HG03432 (cell line): Measurements from ENCODE around the gene RETREG3.
"Not testable (repeated sequence)": the region's sequence is repeated elsewhere in the genome, so short reads cannot be mapped to it uniquely, and the experiment has no call there.

Source experiments
- ATAC-seq: cut with Tn5 transposase; IDR thresholded peaks from one replicate; pipeline ENCODE4 v1.9.1; 2021; ENCODE audit warnings: mild to moderate bottlenecking, moderate library complexity; ENCODE audit not compliant: unreplicated experiment

The RETREG3 gene

DNA sequence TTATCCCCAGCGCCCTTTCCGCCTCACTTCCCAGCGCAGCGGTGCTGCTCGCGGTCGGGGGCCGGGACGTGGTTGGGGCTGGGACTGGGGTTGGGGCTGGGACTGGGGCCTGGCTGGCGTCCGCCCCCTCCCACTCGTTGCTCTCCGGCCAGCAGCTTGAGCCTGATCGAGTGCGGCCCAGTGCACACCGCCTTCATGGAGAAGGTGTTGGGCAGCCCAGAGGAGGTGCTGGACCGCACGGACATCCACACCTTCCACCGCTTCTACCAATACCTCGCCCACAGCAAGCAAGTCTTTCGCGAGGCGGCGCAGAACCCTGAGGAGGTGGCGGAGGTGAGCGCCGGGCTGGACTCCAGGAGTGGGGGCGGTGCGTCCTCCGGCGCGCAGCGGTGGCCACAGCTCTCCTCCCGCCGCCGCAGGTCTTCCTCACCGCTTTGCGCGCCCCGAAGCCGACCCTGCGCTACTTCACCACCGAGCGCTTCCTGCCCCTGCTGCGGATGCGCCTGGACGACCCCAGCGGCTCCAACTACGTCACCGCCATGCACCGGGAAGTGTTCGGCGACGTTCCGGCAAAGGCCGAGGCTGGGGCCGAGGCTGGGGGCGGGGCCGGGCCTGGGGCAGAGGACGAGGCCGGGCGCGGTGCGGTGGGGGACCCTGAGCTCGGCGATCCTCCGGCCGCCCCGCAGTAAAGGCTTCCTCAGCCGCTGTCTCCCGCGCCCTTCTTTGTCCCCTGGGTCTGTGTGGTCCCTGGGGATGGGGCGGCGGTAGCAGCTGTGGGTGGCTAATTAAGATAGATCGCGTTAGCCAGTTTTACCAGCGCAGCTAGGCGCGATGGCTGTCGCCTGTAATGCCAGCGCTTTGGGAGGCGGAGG, 54.7 kb downstream of the RETREG3 start:
- ATAC-seq, result peak; percentile 85

DNA sequence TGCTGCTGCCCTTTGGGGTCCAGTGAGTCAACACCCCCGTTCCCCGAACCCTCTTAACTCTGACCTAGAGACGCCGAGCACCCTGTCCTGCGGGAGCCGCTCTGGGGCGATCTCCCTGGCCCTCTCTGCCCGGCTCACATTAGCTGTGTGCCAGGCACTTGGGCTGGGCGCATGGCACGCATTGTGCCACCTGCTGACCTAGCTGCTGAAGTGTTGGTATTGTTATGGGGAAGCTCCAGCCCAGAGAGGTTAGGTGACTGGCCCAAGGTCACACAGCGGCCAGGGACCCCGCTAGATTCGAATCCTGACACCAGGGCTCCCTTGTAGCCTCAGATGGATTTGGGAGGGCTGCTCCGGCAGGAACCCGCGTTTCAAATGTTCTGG, 55.3 kb downstream of the RETREG3 start:
- no peak for ATAC-seq

DNA sequence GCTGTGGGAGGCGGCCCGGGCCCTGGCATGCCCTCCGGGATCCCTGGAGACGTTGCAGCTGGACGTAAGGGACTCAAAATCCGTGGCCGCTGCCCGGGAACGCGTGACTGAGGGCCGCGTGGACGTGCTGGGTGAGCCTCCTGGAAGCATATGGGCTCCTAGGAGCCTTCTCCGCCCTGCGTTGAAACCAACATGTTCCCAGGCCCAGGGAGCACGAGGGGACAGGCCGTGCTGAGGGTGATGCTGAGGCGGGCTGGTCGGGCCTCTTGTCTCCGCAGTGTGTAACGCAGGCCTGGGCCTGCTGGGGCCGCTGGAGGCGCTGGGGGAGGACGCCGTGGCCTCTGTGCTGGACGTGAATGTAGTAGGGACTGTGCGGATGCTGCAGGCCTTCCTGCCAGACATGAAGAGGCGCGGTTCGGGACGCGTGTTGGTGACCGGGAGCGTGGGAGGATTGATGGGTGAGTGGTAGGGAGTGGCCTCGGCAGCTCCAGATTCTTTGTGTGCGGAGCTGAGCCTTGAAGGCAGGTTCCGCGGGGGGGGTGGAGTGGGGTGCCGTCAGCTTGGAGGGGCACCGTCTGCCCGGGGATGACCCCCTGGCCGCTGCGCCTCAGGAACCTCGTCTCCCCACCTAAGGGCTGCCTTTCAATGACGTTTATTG, 55.9 kb downstream of the RETREG3 start:
- ATAC-seq, result no peak

DNA sequence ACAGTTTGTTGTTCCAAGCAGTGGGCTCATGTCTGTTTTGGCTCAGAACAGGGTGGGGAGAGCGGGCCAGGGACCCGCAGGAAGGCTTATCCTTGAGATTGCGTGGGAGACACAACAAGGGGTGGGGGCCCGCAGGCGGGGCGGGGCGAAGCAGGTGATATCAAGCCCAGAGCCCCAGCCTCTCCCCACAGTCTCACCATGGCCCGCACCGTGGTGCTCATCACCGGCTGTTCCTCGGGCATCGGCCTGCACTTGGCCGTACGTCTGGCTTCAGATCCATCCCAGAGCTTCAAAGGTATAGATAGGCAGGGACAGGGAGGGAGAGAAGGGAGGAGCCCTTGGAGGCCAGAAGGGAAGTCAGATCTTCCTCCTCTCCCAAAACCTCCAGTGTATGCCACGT, 56.4 kb downstream of the RETREG3 start, which contains the start of gene HSD17B1:
HSD17B1 (plus strand) TSS at position 188 of the 400 bp plus-strand sequence; CDS start at position 199, 11 bp downstream.
- not testable (repeated sequence) for ATAC-seq

DNA sequence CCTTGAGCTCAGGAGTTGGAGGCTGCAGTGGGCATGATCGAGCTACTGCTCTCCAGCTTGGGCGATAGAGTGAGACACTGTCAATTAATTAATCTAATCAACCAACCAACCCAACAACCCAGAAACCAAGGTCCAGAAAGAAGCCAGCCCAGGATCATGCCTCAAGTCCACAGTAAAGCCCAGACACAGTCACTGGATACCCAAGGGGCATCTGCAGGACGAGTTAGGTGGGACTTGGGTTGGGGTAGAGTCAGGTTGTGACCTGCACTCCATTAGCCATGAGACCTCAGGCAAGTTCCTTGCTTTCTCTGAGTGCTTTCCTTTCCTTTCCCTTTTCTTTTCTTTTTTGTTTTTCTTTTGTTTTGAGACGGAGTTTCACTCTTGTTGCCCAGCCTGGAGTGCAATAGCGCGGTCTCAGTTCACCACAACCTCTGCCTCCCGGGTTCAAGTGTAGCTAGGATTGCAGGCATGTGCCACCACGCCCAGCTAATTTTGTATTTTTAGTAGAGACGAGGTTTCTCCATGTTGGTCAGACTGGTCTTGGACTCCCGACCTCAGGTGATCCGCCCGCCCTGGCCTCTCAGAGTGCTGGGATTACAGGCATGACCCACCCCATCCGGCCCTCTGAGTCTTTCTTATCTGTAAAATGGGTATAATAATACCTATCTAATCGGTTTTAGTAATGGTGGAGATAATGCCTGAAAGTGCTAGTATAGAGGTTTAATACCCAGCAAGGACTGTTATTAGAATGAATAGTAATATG, 60.0 kb downstream of the RETREG3 start:
- no peak for ATAC-seq

DNA sequence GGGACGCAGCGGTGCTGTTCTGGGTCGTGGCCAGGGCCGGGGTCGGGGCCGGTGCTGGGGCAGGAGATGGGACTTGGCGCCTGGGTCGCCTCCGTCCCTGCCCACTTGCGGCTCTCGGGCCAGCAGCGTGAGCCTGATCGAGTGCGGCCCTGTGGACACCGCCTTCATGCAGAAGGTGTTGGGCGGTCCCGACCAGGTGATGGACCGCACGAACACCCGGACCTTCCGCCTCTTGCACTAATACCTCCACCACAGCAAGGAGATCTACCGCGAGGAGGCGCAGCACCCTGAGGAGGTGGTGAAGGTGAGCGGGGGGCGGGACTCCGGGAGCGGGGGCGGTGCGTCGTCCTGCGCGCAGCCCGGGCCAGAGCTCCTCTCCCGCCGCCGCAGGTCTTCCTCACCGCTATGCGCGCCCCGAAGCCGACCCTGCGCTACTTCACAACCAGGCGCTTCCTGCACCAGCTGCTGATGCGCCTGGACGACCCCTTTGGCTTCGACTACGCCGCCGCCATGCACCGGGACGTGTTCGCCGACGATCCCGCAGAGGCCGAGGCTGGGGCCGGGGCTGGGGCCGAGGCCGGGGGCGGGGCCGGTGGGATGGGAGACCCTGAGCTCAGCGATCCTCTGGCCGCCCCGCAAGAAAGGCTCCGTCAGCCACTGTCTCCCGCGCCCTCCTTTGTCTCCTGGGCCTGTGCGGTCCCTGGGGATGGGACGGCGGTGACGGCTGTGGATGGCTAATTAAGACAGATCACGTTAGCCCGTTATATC, 60.9 kb downstream of the RETREG3 start:
- peak; percentile 65 for ATAC-seq

DNA sequence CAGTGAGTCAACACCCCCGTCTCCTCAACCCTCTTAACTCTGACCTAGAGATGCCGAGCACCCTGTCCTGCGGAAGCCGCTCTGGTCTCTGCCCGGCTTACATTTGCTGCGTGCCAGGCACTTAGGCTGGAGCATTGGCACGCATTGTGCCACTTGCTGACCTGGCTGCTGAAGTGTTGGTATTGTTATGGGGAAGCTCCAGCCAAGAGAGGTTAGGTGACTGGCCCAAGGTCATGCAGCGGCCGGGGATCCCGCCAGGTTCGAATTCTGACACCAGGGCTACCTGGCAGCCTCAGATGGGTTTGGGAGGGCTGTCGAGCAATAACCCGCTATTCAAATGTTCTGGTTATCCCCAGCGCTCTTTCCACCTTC, 61.5 kb downstream of the RETREG3 start:
- no peak for ATAC-seq

DNA sequence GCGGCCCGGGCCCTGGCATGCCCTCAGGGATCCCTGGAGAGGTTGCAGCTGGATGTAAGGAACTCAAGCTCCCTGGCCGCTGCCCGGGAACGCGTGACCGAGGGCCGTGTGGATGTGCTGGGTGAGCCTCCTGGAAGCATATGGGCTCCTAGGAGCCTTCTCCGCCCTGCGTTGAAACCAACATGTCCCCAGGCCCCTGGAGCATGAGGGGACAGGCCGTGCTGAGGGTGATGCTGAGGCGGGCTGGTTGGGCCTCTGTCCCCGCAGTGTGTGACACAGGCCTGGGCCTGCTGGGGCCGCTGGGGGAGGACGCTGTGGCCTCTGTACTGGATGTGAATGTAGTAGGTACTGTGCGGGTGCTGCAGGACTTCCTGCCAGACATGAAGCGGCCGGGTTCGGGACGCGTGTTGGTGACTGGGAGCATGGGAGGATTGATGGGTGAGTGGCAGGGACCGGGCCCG, 62.1 kb downstream of the RETREG3 start:
- ATAC-seq, result no peak

DNA sequence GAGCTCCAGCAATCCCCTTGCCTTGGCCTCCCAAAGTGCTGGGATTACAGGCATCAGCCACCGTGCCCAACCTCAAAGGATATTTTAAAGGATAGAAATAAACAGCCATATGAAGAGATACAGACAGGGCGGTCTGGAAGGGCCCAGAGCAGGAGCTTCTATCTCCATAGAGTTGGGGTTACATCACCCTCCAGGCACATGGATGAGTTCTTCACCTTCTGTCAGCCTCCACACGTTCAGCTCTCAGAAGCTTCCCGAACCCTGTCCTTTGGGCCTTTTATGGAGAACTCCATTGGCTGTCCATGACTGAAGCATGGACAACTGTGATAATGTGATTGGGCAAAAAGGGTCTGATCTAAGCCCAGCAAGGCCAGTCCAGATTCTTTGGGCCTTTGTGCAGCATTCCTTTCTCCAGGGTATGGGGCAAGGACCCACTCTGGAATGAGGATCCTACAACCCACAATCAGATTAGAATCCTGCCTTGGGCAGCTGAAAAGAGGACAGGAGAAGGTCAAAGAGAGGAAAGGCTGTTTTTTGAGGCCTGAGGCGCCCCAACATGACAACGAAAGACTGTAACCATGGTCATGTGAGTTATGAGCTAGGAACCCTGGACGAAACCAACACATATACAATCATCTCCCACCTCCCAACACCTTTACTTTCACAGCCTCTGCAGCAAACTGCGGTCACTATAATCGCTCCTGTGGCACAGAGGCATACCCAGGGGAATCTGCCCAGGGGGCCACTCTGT, 63.2 kb downstream of the RETREG3 start:
- not testable (repeated sequence) for ATAC-seq

DNA sequence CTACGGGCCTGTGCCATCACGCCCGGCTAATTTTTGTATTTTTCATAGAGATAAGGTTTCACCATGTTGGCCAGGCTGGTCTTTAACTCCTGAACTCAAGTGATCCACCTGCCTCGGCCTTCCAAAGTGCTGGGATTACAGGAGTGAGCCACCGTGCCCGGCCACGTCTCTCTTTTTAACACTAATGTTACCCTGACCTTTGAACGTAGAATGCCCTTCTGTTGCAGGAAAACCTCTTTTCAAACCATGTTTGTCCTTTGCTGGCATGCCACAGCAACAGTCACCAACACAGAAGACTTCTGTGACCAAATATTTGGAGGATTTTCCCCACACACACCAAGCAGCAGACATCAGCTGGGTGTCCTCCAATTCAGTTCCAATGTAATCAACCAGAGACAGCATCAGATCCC, 64.3 kb downstream of the RETREG3 start:
- ATAC-seq, result no peak

DNA sequence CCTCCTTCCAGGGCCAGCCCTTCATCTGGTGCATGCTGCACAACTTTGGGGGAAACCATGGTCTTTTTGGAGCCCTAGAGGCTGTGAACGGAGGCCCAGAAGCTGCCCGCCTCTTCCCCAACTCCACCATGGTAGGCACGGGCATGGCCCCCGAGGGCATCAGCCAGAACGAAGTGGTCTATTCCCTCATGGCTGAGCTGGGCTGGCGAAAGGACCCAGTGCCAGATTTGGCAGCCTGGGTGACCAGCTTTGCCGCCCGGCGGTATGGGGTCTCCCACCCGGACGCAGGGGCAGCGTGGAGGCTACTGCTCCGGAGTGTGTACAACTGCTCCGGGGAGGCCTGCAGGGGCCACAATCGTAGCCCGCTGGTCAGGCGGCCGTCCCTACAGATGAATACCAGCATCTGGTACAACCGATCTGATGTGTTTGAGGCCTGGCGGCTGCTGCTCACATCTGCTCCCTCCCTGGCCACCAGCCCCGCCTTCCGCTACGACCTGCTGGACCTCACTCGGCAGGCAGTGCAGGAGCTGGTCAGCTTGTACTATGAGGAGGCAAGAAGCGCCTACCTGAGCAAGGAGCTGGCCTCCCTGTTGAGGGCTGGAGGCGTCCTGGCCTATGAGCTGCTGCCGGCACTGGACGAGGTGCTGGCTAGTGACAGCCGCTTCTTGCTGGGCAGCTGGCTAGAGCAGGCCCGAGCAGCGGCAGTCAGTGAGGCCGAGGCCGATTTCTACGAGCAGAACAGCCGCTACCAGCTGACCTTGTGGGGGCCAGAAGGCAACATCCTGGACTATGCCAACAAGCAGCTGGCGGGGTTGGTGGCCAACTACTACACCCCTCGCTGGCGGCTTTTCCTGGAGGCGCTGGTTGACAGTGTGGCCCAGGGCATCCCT, 65.7 kb downstream of the RETREG3 start:
- no peak for ATAC-seq

GRCh38 chr17:42541041-42541833, 67.9 kb downstream of the RETREG3 start:
- no peak for ATAC-seq

- ATAC-seq, result not testable (repeated sequence)
Observed at GRCh38 chr17:42540558-42540957, 68.6 kb downstream of the RETREG3 start.

DNA sequence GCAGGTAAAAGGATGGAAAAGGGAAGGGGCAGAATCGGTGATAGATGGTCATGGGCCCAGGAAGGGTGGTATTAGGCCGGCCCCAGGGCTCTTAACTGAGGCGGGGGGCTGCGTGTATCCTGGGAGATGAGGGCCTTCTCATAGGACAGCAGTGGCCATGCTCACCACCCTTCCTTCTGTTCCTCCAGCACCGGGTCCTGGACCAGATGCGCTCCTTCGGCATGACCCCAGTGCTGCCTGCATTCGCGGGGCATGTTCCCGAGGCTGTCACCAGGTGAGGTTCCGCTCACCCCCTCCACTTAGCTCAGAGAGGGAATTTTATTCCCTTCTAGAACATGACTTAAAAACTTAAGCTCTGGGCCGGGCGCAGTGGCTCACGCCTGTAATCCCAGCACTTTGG, 70.7 kb downstream of the RETREG3 start:
- ATAC-seq, result no peak

GRCh38 chr17:42537826-42538451, 71.2 kb downstream of the RETREG3 start:
- no peak for ATAC-seq

DNA sequence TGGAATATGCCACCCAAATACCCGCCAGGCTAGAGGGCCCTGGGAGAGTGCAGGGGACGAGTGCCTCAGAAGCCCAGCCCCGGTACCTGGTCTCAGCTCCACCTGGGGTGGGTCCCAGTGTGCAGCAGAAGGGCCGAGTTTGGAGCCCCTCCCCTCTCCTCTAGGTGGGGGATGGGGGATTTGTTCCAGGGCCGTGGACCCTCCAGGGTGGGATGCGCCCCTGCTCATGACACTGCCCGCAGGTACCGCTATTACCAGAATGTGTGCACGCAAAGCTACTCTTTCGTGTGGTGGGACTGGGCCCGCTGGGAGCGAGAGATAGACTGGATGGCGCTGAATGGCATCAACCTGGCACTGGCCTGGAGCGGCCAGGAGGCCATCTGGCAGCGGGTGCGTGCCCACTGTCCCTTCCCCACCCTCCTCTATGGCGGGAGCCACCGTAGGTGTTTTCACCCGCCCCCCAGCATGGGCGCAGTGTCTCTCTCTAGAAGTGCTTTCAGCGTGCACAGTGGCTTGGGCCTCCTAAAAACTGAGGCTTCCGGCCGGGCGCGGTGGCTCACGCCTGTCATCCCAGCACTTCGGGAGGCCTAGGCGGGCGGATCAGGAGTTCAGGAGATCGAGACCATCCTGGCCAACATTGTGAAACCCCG, 71.9 kb downstream of the RETREG3 start:
- no peak for ATAC-seq
